Mesothelial cell of epicardium (in vitro differentiated cells): Measurements from ENCODE around the gene RYR1. TPM values are rescaled to one million over a fixed set of nuclear protein-coding genes. Genes with fewer than 3 reads are reported as not detected.
"Not testable (repeated sequence)": the region's sequence is repeated elsewhere in the genome, so short reads cannot be mapped to it uniquely, and the experiment has no call there.

Experiments used
- DNase-seq, 2 experiments: peaks; one replicate each; pipeline ENCODE4 v3.0.0; 2021; ENCODE audit warnings: low spot score in 2 of 2; ENCODE audit not compliant: unreplicated experiment in 2 of 2
- H3K27ac Mint-ChIP-seq: 2 replicates; pipeline ENCODE4 v1.8.0; 2021; ENCODE audit warnings: mixed read lengths
- H3K27me3 Mint-ChIP-seq: 2 replicates; pipeline ENCODE4 v1.8.0; 2021; ENCODE audit warnings: low read depth, mixed read lengths
- H3K36me3 Mint-ChIP-seq: 2 replicates; pipeline ENCODE4 v1.8.0; 2021; ENCODE audit warnings: mixed read lengths
- H3K4me1 Mint-ChIP-seq: 2 replicates; pipeline ENCODE4 v1.8.0; 2021; ENCODE audit warnings: mixed read lengths
- H3K4me3 Mint-ChIP-seq: 2 replicates; pipeline ENCODE4 v1.8.0; 2021; ENCODE audit warnings: mild to moderate bottlenecking, moderate library complexity, mixed read lengths
- H3K9me3 Mint-ChIP-seq: 2 replicates; pipeline ENCODE4 v1.8.0; 2021; ENCODE audit warnings: mixed read lengths
- CTCF ChIP-seq: fragments of 200-600 bp; sonication (generic); IDR thresholded peaks from one replicate; pipeline ENCODE4 v1.5.0; 2021; ENCODE audit warnings: antibody characterized with exemption; ENCODE audit not compliant: unreplicated experiment
- total RNA-seq: library from RNA; stranded (reverse); gene quantifications from 3 replicates; pipeline ENCODE4 v1.2.1, GENCODE V29; 2021

The RYR1 gene
- total RNA-seq, 1 donor from 2014 or later = 0.27 TPM

- Mint-ChIP-seq H3K27ac (no peak overlapping the region), H3K4me1 (peaks cover 5% of the 10 kb centered on the region), H3K4me3 (peak overlapping the region; percentile 65), H3K27me3 (peaks cover 12% of the 10 kb centered on the region), H3K36me3 (no peaks in the 10 kb centered on the region), H3K9me3 (no peaks in the 10 kb centered on the region)
- DNase-seq = peak; percentile 64 to 85
- no peak for TF ChIP-seq CTCF
Observed at GRCh38 chr19:38596057-38596981, 162.8 kb downstream of the RYR1 start.

GRCh38 chr19:38597075-38597474 lies 163.6 kb downstream of the RYR1 start:
- Mint-ChIP-seq H3K4me3 (no peak overlapping the region), H3K4me1 (peaks cover 5% of the 10 kb centered on the region), H3K27ac (no peak overlapping the region), H3K27me3 (peaks cover 12% of the 10 kb centered on the region), H3K36me3 (no peaks in the 10 kb centered on the region), H3K9me3 (no peaks in the 10 kb centered on the region)
- no peak for TF ChIP-seq CTCF
- no peak for DNase-seq

- TF ChIP-seq CTCF = no peak
- H3K9me3 Mint-ChIP-seq = no peaks in the 10 kb centered on the region
- DNase-seq = no peak
- H3K27me3 Mint-ChIP-seq = peaks cover 12% of the 10 kb centered on the region
- no peak overlapping the region for H3K27ac Mint-ChIP-seq
- H3K4me3 Mint-ChIP-seq = no peak overlapping the region
- peaks cover 5% of the 10 kb centered on the region for H3K4me1 Mint-ChIP-seq
- no peaks in the 10 kb centered on the region for H3K36me3 Mint-ChIP-seq
Observed at GRCh38 chr19:38599722-38600121, 166.2 kb downstream of the RYR1 start.

GRCh38 chr19:38602856-38603255 lies 169.4 kb downstream of the RYR1 start:
- H3K27me3 Mint-ChIP-seq, H3K9me3 Mint-ChIP-seq: not testable (repeated sequence)

GRCh38 chr19:38606131-38606530 lies 172.6 kb downstream of the RYR1 start:
- H3K27ac Mint-ChIP-seq = no peak overlapping the region

More at GRCh38 chr19:38602856-38603255, 169.4 kb downstream of the RYR1 start:
- H3K36me3 Mint-ChIP-seq, H3K4me3 Mint-ChIP-seq, H3K4me1 Mint-ChIP-seq, H3K27ac Mint-ChIP-seq, DNase-seq: not testable (repeated sequence)

More at GRCh38 chr19:38606131-38606530, 172.6 kb downstream of the RYR1 start:
- no peak for TF ChIP-seq CTCF
- DNase-seq = no peak
- H3K4me1 Mint-ChIP-seq = no peaks in the 10 kb centered on the region
- H3K4me3 Mint-ChIP-seq = no peak overlapping the region
- H3K27me3 Mint-ChIP-seq = no peaks in the 10 kb centered on the region
- H3K36me3 Mint-ChIP-seq = no peaks in the 10 kb centered on the region
- no peaks in the 10 kb centered on the region for H3K9me3 Mint-ChIP-seq
